ENCODE measurements around the gene IGF2BP2.
"Not testable (repeated sequence)": the region's sequence is repeated elsewhere in the genome, so short reads cannot be mapped to it uniquely, and the experiment has no call there.

The IGF2BP2 gene

DNA sequence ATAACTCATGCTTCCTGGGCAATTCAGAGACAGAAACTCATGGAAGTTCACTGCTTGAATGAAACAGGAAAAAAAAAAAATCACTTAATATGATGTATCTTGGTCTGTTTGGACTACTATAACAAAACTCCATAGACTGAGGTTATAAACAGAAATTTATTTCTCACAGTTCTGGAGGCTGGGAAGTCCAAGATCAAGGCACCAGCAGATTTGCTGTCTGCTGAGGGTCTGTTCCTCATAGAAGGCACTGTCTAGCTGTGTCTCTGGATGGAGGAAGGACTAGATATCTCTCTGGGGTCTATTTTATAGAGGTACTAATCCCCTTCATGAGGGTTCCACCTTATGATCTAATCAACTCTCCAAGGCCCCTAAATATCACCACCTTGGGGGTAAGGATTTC lies 119.3 kb downstream of the IGF2BP2 start:
- TF ChIP-seq CTCF (IDR thresholded peaks at IDR 0.05; ENCODE audit: insufficient read depth, low read depth, low read length, missing control alignments), result no peak
- no peak for DNase-seq (ENCODE audit: low read depth)
- no peak overlapping the region for H3K4me3 ChIP-seq (ENCODE audit: low read depth, low read length)

DNA sequence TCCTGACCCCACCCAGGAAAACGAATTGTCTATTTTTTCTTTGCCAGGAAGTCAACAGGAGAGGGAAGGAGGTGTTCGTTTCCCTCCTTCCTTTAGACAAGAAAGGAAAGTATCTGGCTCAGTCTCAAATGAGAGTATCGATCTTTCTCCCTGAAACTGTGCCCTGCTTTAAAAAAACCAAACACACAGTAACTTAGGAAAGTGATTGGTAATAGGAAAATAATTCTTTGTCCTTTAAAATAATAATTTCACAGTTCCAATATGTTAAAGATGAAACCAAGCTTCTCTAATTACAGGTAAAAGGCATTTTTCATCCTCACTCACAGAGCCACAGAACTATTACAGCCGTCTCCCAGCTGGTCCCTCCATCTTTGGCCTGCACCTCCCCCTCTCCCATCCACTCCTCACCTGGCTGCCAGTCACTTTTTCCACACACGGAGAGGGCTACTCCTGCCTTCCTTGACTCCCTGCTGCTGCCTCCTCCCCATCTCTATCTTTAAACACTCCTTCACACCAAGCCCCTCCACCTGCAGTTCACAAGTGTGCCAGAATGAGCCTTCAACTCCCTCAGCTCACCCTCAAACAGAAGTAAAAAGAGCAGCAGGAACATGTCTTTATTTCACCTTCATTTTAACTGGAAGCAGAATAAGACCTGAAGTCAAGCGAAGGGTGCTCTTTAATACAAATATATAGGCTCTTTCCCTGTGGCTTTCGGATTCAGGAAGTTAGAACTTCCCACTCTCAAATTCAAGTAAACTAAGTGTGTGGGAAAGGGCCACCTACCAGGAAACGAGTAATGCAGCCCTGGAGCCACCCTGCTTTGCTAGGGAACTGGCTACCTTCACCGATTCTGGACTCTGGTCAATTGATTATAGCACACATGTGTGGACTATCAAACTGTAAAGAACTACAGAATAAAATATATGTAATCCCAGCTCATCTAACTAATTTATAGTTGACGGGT lies 122.3 kb downstream of the IGF2BP2 start:
- DNase-seq (ENCODE audit: low read depth), result no peak
- H3K4me3 ChIP-seq (ENCODE audit: low read depth, low read length), result no peak overlapping the region
- no peak for TF ChIP-seq CTCF (IDR thresholded peaks at IDR 0.05; ENCODE audit: insufficient read depth, low read depth, low read length, missing control alignments)

DNA sequence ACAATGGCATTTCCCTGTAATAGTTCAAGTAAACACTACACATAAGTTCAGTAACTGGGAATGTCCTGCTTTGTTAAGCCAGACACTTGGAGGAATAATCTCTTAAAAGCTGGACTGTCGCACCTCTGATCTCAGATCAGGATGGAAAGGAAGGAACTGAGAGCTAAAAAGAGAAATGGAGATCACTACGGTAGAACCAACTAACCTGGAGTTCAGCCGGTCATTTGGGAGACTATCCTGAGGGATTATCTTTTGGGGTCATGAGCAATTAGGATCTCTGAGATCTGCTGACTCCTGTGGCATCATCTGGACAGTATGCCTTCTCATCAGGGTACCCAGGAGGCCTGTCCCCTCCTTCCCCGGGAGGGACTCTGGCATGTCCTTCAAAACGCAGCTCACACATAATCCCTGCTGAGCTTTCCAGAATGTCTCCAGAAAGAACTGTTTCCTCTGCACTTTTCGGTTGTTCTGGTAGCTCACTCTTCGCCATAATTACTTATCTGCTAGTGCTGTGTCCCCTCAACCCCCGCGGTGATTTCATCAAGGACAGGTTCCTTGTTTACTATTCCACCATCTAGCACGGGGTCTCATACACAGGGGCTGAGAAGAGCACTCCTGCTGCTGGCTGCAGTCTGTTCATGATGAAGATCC lies 123.1 kb downstream of the IGF2BP2 start:
- no peak for TF ChIP-seq CTCF (IDR thresholded peaks at IDR 0.05; ENCODE audit: insufficient read depth, low read depth, low read length, missing control alignments)
- H3K4me3 ChIP-seq (ENCODE audit: low read depth, low read length), result no peak overlapping the region

DNA sequence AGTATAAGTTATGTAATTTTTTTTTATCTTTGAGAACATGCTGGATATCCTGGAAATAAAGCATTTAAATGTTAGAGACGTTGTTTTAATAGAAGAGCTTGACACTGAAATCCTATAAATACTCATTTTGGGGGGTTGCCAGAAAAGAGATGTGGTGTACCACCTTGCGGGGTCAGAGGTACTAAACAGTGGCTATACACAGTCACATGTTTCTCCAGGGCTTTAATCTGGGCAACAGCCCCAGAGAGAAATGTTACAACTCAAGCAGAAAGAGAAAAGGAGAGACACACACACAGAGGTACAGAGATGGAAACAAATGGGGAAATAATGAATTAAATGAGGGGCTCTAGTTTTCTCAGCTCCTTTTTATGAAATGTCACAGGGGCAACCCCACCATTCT lies 124.9 kb downstream of the IGF2BP2 start:
- H3K4me3 ChIP-seq (ENCODE audit: low read depth, low read length), result no peak overlapping the region
- no peak for TF ChIP-seq CTCF (IDR thresholded peaks at IDR 0.05; ENCODE audit: insufficient read depth, low read depth, low read length, missing control alignments)
- DNase-seq (ENCODE audit: low read depth), result no peak

More for the DNA sequence above, 123.1 kb downstream of the IGF2BP2 start:
- DNase-seq (ENCODE audit: low read depth), result no peak

DNA sequence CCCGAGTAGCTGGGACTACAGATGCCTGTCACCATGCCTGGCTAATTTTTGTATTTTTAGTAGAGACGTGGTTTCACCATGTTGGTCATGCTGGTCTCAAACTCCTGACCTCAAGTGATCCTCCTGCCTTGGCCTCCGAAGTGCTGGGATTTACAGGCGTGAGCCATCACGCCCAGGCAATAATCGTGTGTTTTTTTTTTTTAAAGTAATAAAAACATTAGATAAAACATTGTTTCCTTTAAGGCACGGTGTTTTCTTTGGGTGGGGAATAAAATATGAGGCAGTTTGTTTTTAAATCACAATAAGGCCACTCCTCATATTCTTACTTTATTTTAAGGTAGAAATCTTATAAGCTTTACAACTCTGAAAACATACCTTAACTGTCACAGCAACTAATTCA lies 127.6 kb downstream of the IGF2BP2 start:
- H3K4me3 ChIP-seq (ENCODE audit: low read depth, low read length); DNase-seq (ENCODE audit: low read depth): not testable (repeated sequence)

- no peak for DNase-seq (ENCODE audit: low read depth)
- H3K4me3 ChIP-seq (ENCODE audit: low read depth, low read length), result no peak overlapping the region
- TF ChIP-seq CTCF (IDR thresholded peaks at IDR 0.05; ENCODE audit: insufficient read depth, low read depth, low read length, missing control alignments), result no peak
Observed at GRCh38 chr3:185696039-185696438, 128.8 kb downstream of the IGF2BP2 start.

GRCh38 chr3:185693985-185694653 lies 130.7 kb downstream of the IGF2BP2 start:
- no peak for TF ChIP-seq CTCF (IDR thresholded peaks at IDR 0.05; ENCODE audit: insufficient read depth, low read depth, low read length, missing control alignments)
- H3K4me3 ChIP-seq (ENCODE audit: low read depth, low read length), result no peak overlapping the region
- DNase-seq (ENCODE audit: low read depth), result no peak
